Glutamatergic neuron (in vitro differentiated cells): ENCODE measurements around the gene CAMKMT. TPM values are rescaled to one million over a fixed set of nuclear protein-coding genes. Genes with fewer than 3 reads are reported as not detected.

Source experiments
- DNase-seq: peaks from one replicate; pipeline ENCODE4 v3.0.0; 2022
- H3K27ac Mint-ChIP-seq: one replicate; pipeline ENCODE4 v1.8.0; 2020; ENCODE audit warnings: mild to moderate bottlenecking, mixed read lengths, inconsistent platforms; ENCODE audit not compliant: unreplicated experiment
- H3K27me3 Mint-ChIP-seq: one replicate; pipeline ENCODE4 v1.8.0; 2020; ENCODE audit warnings: mild to moderate bottlenecking, moderate library complexity, mixed read lengths, inconsistent platforms; ENCODE audit not compliant: unreplicated experiment
- H3K36me3 Mint-ChIP-seq: one replicate; pipeline ENCODE4 v1.8.0; 2020; ENCODE audit warnings: mild to moderate bottlenecking, mixed read lengths, inconsistent platforms; ENCODE audit not compliant: unreplicated experiment
- H3K4me1 Mint-ChIP-seq: one replicate; pipeline ENCODE4 v1.8.0; 2020; ENCODE audit warnings: mild to moderate bottlenecking, low read depth, mixed read lengths, inconsistent platforms; ENCODE audit not compliant: unreplicated experiment
- H3K4me3 Mint-ChIP-seq: one replicate; pipeline ENCODE4 v1.8.0; 2020; ENCODE audit warnings: mild to moderate bottlenecking, mixed read lengths, inconsistent platforms; ENCODE audit not compliant: unreplicated experiment
- H3K9me3 Mint-ChIP-seq: one replicate; pipeline ENCODE4 v1.8.0; 2020; ENCODE audit warnings: mild to moderate bottlenecking, moderate library complexity, mixed read lengths, inconsistent platforms; ENCODE audit not compliant: unreplicated experiment
- total RNA-seq: library from RNA; stranded (reverse); fragmentation: NEBNext Ultra II Directional; extraction: Animal tissue kit (Norgen Biotek cat#: 25700); gene quantifications from one replicate; pipeline ENCODE4 v1.2.1, GENCODE V29; 2021; ENCODE audit not compliant: unreplicated experiment
- TF ChIP-seq, protein P1 (sequence below): fragments of 200-600 bp; sonication (generic); IDR thresholded peaks from one replicate; pipeline ENCODE4 v1.5.0; 2021; ENCODE audit not compliant: partially characterized antibody, unreplicated experiment

CAMKMT gene
- total RNA-seq, 1 donor from 2014 or later, result 9.6 TPM

DNA sequence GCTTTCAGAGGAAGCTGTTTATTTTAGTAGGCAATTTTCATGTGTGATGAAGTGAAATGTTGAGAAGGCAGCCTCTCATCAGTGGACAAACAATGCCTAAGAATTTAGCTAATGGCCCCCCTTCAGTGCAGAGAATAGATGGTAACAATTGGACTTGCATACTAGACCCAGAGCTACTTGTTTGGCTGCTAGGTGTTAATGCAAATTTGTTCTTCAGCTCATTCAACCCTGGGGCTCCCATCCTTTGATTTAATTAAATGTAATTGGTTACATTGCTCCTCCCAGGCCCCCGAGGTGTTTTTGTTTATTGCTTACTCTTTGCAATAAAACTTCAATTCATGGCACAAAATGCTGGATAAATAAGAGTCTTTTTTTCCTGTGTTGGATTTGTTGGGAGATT lies 68.6 kb downstream of the CAMKMT start:
- Mint-ChIP-seq H3K27me3 (no peaks in the 10 kb centered on the region), H3K4me3 (no peak overlapping the region), H3K4me1 (peaks cover 14% of the 10 kb centered on the region), H3K9me3 (peaks cover 4% of the 10 kb centered on the region), H3K27ac (no peak overlapping the region), H3K36me3 (no peaks in the 10 kb centered on the region)
- TF ChIP-seq, protein P1, sequence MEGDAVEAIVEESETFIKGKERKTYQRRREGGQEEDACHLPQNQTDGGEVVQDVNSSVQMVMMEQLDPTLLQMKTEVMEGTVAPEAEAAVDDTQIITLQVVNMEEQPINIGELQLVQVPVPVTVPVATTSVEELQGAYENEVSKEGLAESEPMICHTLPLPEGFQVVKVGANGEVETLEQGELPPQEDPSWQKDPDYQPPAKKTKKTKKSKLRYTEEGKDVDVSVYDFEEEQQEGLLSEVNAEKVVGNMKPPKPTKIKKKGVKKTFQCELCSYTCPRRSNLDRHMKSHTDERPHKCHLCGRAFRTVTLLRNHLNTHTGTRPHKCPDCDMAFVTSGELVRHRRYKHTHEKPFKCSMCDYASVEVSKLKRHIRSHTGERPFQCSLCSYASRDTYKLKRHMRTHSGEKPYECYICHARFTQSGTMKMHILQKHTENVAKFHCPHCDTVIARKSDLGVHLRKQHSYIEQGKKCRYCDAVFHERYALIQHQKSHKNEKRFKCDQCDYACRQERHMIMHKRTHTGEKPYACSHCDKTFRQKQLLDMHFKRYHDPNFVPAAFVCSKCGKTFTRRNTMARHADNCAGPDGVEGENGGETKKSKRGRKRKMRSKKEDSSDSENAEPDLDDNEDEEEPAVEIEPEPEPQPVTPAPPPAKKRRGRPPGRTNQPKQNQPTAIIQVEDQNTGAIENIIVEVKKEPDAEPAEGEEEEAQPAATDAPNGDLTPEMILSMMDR, result no peak
- no peak for DNase-seq

DNA sequence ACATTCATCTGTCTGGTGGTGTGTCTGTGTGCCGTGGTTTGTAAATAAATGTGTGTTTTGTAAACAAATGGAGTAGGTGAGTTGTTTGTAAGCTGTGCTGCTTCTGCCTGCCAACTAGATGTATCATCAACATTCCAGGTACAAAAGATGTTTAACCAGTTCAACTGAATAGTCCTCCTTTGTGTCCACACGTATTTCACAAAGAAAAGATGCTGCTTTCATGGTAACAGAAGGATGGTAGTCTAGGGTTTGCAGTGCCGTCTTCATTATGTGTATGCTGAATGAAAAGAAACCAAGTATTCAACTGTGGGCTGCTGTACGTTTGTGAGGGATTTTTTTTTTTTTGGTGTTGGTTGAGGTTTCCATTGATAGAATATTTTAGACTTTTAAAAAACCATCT lies 72.1 kb downstream of the CAMKMT start:
- no peaks in the 10 kb centered on the region for H3K36me3 Mint-ChIP-seq
- H3K4me1 Mint-ChIP-seq, result peaks cover 14% of the 10 kb centered on the region
- DNase-seq, result no peak
- no peaks in the 10 kb centered on the region for H3K9me3 Mint-ChIP-seq
- H3K27me3 Mint-ChIP-seq, result no peaks in the 10 kb centered on the region
- TF ChIP-seq, protein P1, result no peak
- peak overlapping the region; percentile 68 for H3K27ac Mint-ChIP-seq
- H3K4me3 Mint-ChIP-seq, result no peak overlapping the region

DNA sequence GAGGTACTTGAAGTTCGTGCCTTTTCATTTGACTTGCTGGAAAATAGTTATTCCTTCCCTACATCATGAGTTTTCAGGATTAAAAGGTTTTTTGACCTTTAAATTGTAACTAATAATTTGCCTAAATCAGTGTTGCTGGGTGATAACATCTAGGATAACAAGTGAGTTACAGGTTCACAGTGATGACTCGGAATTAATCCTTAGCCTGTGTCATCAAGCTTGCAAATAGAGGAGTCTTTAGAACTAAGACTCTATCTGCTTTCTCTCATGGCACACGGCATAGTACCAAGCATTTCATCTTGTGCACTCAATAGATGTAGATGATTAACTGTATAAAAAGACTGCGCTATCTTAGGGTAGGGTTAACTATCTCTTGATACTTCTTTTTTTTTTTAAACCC lies 79.5 kb downstream of the CAMKMT start:
- H3K27me3 Mint-ChIP-seq, result no peaks in the 10 kb centered on the region
- H3K4me3 Mint-ChIP-seq, result no peak overlapping the region
- no peaks in the 10 kb centered on the region for H3K4me1 Mint-ChIP-seq
- DNase-seq, result no peak
- H3K27ac Mint-ChIP-seq, result no peak overlapping the region
- TF ChIP-seq, protein P1, result no peak
- no peaks in the 10 kb centered on the region for H3K9me3 Mint-ChIP-seq
- H3K36me3 Mint-ChIP-seq, result no peaks in the 10 kb centered on the region

DNA sequence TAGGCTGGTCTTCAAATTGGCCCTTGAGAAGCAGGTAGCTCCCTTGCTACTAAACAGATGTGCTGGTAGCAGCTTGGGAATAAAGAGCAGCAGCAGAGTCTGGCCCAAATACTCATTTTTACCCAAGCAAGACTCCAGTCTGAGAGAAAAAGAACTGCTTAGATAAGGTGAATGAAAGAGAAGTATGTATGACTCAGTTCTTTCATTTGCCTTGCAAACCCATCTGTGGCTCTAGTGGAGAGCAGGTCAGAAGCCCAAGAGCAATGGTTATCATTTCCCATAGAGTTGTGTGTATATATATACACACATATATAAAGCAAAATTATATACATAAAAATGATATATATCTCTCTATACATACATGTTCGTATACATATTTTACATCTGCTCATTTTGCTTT lies 80.3 kb downstream of the CAMKMT start:
- Mint-ChIP-seq H3K9me3 (no peaks in the 10 kb centered on the region), H3K27me3 (no peaks in the 10 kb centered on the region), H3K4me1 (no peaks in the 10 kb centered on the region), H3K27ac (no peak overlapping the region), H3K4me3 (no peak overlapping the region), H3K36me3 (no peaks in the 10 kb centered on the region)
- DNase-seq, result no peak
- TF ChIP-seq, protein P1, result no peak

DNA sequence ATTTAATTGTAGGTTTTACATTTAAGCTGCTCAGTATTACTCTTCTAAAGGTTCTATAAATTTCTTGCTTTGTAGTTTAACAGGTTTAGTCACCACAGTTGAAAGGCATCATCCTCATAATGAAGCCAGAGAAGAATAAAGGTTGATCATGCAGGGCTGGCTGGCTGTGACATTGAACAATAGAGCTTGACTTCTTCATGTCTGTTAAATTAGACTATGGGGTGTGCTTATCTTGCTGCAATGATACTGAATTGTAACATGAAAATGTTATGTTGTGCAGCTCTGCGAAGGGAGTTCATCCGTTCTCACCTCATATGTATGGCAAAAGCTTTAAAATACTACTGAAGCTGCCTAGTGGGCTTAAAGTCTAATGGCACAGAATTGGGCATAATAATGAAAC lies 81.8 kb downstream of the CAMKMT start:
- H3K9me3 Mint-ChIP-seq, result no peaks in the 10 kb centered on the region
- no peaks in the 10 kb centered on the region for H3K27me3 Mint-ChIP-seq
- no peaks in the 10 kb centered on the region for H3K4me1 Mint-ChIP-seq

More for the DNA sequence above, 81.8 kb downstream of the CAMKMT start:
- Mint-ChIP-seq H3K4me3 (no peak overlapping the region), H3K27ac (no peak overlapping the region), H3K36me3 (no peaks in the 10 kb centered on the region)
- DNase-seq, result no peak
- TF ChIP-seq, protein P1, result no peak
